AG04449 (cell line): ENCODE data around the gene CYLD.

Experiments
- CTCF ChIA-PET: fragments of 350-600 bp; formaldehyde crosslinking; extraction: SDS; loops from one replicate; lab custom pipeline; 2021; ENCODE audit warnings: antibody characterized with exemption; lab: Yijun Ruan, JAX
- POLR2A ChIA-PET: fragments of 400-600, 350-600 bp; formaldehyde crosslinking; extraction: SDS; loops from one replicate; lab custom pipeline; 2020; ENCODE audit warnings: antibody characterized with exemption, inconsistent platforms; lab: Yijun Ruan, JAX
- DNase-seq: peaks from one replicate; pipeline ENCODE4 v3.0.0-alpha.2; 2010; ENCODE audit warnings: low read depth, low spot score
- H3K4me3 ChIP-seq: 2 replicates; pipeline ENCODE4 v1.5.1; 2011; ENCODE audit warnings: low read depth, mild to moderate bottlenecking, control low read depth, low read length
- CTCF ChIP-seq: IDR thresholded peaks from one replicate; pipeline ENCODE4 v1.5.1; 2011; ENCODE audit warnings: mild to moderate bottlenecking, moderate library complexity, low read length, control low read depth, inconsistent platforms; ENCODE audit not compliant: insufficient read depth; ENCODE audit errors: missing control alignments

The CYLD gene

GRCh38 chr16:50763211-50763610 is 21.3 kb downstream of the CYLD start:
- ChIA-PET CTCF (interaction anchor here (1.1 to 1.5 kb wide), 3 partner anchors 43 to 98 kb away, joined by 3 to 5 read pairs (median 5); no protein-coding TSS in a partner anchor), POLR2A (no interaction called here)
- no peak for TF ChIP-seq CTCF
- no peak overlapping the region for H3K4me3 ChIP-seq
- DNase-seq: no peak

GRCh38 chr16:50765260-50765659 is 23.4 kb downstream of the CYLD start:
- DNase-seq: no peak
- ChIA-PET POLR2A (no interaction called here), CTCF (interaction anchor here (1.3 kb wide), 1 partner anchor 41 kb away, joined by 4 read pairs; no protein-coding TSS in a partner anchor)
- TF ChIP-seq CTCF: no peak
- no peak overlapping the region for H3K4me3 ChIP-seq

- no peak for TF ChIP-seq CTCF
- ChIA-PET POLR2A (no interaction called here), CTCF (interaction anchor here (1.3 kb wide), 1 partner anchor 41 kb away, joined by 4 read pairs; no protein-coding TSS in a partner anchor)
- no peak overlapping the region for H3K4me3 ChIP-seq
- DNase-seq: no peak
Measured at GRCh38 chr16:50765861-50766260, 24.0 kb downstream of the CYLD start.

- DNase-seq: no peak
- ChIA-PET CTCF (interaction anchor here (1.0 kb wide), 1 partner anchor 39 kb away, joined by 3 read pairs; no protein-coding TSS in a partner anchor), POLR2A (no interaction called here)
- no peak overlapping the region for H3K4me3 ChIP-seq
- TF ChIP-seq CTCF: no peak
Measured at GRCh38 chr16:50767197-50767596, 25.3 kb downstream of the CYLD start.

GRCh38 chr16:50771366-50771765 is 29.5 kb downstream of the CYLD start:
- no peak for TF ChIP-seq CTCF
- H3K4me3 ChIP-seq: no peak overlapping the region
- ChIA-PET CTCF (interaction anchor here (1.1 to 1.5 kb wide), 2 partner anchors 20 to 35 kb away, joined by 3 to 5 read pairs; no protein-coding TSS in a partner anchor), POLR2A (no interaction called here)
- peak; percentile 16 for DNase-seq

GRCh38 chr16:50774405-50774804 is 32.5 kb downstream of the CYLD start:
- no peak for DNase-seq
- ChIA-PET CTCF (interaction anchor here (2.6 kb wide), 1 partner anchor 32 kb away, joined by 14 read pairs; no protein-coding TSS in a partner anchor), POLR2A (no interaction called here)
- no peak overlapping the region for H3K4me3 ChIP-seq
- no peak for TF ChIP-seq CTCF
